Fibroblast of pulmonary artery (primary cell): ENCODE data around the gene DUSP8.

Source experiments
- DNase-seq: peaks from one replicate; pipeline ENCODE4 v3.0.0-alpha.2; 2010; ENCODE audit warnings: low read depth
- H3K4me3 ChIP-seq: replicated peaks from 2 replicates; pipeline ENCODE4 v1.5.1; 2011; ENCODE audit warnings: low read depth, mild to moderate bottlenecking, control low read depth, low read length, moderate library complexity
- TF ChIP-seq, protein P1 (sequence below): IDR thresholded peaks from 2 replicates; pipeline ENCODE4 v1.5.1; 2011; ENCODE audit warnings: mild to moderate bottlenecking, control low read depth, low read length, inconsistent platforms; ENCODE audit errors: missing control alignments

The DUSP8 gene

GRCh38 chr11:1508986-1509385, 63.1 kb downstream of the DUSP8 start:
- TF ChIP-seq, protein P1, sequence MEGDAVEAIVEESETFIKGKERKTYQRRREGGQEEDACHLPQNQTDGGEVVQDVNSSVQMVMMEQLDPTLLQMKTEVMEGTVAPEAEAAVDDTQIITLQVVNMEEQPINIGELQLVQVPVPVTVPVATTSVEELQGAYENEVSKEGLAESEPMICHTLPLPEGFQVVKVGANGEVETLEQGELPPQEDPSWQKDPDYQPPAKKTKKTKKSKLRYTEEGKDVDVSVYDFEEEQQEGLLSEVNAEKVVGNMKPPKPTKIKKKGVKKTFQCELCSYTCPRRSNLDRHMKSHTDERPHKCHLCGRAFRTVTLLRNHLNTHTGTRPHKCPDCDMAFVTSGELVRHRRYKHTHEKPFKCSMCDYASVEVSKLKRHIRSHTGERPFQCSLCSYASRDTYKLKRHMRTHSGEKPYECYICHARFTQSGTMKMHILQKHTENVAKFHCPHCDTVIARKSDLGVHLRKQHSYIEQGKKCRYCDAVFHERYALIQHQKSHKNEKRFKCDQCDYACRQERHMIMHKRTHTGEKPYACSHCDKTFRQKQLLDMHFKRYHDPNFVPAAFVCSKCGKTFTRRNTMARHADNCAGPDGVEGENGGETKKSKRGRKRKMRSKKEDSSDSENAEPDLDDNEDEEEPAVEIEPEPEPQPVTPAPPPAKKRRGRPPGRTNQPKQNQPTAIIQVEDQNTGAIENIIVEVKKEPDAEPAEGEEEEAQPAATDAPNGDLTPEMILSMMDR = no peak
- DNase-seq = no peak
- H3K4me3 ChIP-seq = no peak overlapping the region

DNA sequence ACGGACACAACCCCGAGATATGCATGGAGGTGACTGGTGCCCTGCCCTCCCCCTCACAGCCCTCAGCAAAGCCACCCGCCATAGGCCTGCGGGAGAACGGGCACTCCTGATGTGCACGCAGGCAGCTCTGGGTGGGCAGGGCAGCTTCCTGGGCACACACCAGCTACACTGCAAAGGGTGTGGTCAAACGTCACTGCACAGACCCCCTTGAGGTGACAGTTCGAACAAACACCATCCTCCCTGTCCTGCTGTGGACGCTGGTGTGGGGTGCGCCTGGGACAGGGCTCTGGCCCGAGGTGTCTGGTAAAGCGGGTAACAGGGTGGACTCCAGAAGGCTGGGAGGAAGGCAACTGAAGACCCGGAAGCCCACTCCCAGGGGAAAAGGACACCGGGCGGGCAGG, 63.6 kb downstream of the DUSP8 start:
- H3K4me3 ChIP-seq = no peak overlapping the region
- TF ChIP-seq, protein P1 = no peak
- no peak for DNase-seq

- no peak for DNase-seq
- no peak overlapping the region for H3K4me3 ChIP-seq
- TF ChIP-seq, protein P1 = no peak
Observed at GRCh38 chr11:1507381-1508140, 64.5 kb downstream of the DUSP8 start.

- TF ChIP-seq, protein P1 = no peak
- DNase-seq = no peak
- no peak overlapping the region for H3K4me3 ChIP-seq
Observed at GRCh38 chr11:1506981-1507380, 65.1 kb downstream of the DUSP8 start.

GRCh38 chr11:1505480-1505879, 66.6 kb downstream of the DUSP8 start:
- no peak for DNase-seq
- H3K4me3 ChIP-seq = no peak overlapping the region
- TF ChIP-seq, protein P1 = no peak

GRCh38 chr11:1504581-1505290, 67.3 kb downstream of the DUSP8 start:
- no peak overlapping the region for H3K4me3 ChIP-seq
- TF ChIP-seq, protein P1 = no peak
- DNase-seq = no peak

GRCh38 chr11:1504138-1504537, 67.9 kb downstream of the DUSP8 start:
- no peak for DNase-seq
- TF ChIP-seq, protein P1 = no peak
- H3K4me3 ChIP-seq = no peak overlapping the region
